ENCODE measurements around the gene MAJIN. TPM values are rescaled to one million over a fixed set of nuclear protein-coding genes. Genes with fewer than 3 reads are reported as not detected.

The MAJIN gene
- polyA plus RNA-seq, 4 donors: 0.48 to 1.5 (median 0.72) TPM

DNA sequence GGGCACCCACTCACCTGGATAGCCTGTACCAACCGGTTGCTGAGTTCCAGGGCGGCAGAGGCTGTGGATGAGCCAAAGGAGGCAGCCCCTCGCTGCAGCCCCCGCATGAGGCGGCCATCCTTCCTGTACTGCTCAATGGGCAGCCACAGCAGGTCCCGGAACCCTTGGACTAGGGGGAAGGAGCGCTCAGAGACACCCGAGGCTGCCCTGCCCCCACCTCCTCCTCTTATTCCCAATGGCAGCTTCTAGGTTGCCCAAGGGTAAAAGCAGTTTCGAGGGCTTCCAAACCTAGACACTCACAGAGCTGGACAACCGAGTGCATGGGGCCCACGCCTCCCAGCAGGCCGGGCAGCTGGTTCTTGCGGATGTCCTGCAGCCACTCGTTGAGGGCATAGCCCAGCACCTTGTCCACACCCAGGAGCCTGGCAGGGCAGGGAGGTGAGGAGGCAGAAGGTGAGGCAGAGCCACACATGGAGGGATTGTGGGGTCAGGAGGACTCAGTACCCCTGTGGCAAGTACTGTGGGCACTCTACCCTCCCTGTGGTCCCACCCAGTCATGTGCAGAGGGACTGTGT lies 75.4 kb downstream of the MAJIN start:
- DNase-seq (ENCODE audit: low read depth in 4 of 4, low spot score in 2 of 4): no peak

GRCh38 chr11:64894812-64895452 lies 77.0 kb downstream of the MAJIN start:
- no peak for DNase-seq (ENCODE audit: low read depth in 4 of 4, low spot score in 2 of 4)

- no peak for DNase-seq (ENCODE audit: low read depth in 4 of 4, low spot score in 2 of 4)
These were observed 77.7 kb downstream of the MAJIN start for GRCh38 chr11:64894070-64894811.

- no peak for DNase-seq (ENCODE audit: low read depth in 4 of 4, low spot score in 2 of 4)
These were observed 78.5 kb downstream of the MAJIN start for GRCh38 chr11:64893194-64894069.

DNA sequence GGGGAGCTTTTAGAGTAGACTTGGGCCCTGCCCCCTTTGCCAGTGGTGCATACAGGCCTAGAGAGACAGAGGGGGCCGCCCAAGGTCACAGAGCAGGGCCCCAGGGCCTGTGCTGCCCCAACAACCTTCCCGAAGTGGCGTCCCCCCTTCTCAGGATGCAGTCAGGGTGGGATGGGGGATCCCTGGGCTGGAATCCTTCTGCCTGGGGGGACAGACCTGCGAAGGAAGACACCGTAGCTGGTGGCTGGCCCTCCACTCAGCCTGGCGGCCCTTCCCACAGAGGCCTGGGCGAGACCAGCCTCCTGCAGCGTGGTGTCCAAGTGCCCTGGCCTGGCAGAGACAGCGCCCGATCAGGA lies 79.1 kb downstream of the MAJIN start:
- no peak for DNase-seq (ENCODE audit: low read depth in 4 of 4, low spot score in 2 of 4)

DNA sequence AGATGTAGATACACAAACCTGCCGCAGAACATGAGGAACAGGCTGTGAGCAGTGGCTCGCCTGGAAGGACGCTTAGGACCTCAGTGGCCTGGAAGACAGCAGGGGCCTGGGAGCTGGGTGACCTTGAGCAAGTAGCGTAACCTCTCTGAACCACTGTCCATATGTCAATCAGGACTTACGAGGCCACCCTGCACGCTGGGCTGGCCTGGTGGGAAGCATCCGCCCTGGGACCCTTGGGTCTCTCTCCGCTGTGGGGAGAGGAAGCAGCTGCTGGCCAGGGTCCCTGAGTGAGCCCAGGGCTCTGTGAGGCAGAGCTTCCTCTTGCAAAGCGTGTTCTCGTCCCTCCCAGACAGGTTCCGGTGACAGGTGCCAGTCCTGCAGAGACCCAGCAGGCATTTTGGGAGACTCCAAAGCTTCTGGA lies 79.5 kb downstream of the MAJIN start:
- no peak for DNase-seq (ENCODE audit: low read depth in 4 of 4, low spot score in 2 of 4)

- DNase-seq (ENCODE audit: low read depth in 4 of 4, low spot score in 2 of 4): no peak
These were observed 80.0 kb downstream of the MAJIN start for GRCh38 chr11:64891880-64892279.

GRCh38 chr11:64891215-64891848 lies 80.6 kb downstream of the MAJIN start:
- no peak for DNase-seq (ENCODE audit: low read depth in 4 of 4, low spot score in 2 of 4)

DNA sequence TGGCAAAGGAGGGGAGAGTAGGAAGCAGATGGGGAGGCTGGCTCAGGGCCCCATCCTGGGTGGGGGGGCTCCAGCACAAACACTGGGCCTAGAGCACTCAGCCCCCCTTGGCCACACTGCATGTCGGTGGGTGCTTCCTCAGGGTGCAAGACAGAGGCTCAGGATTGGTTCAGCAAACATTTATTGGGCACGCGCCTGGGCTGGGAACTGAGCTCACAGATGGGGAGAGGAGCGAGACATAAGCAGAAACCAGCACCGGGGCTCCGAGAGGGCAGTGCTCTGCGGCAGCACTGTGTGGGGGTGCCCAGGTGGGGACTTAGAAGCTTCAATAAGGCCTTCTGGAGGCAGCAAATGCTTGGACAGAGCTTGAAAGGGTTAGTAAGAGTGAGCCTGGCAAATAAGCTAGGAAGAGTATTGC lies 81.4 kb downstream of the MAJIN start:
- no peak for DNase-seq (ENCODE audit: low read depth in 4 of 4, low spot score in 2 of 4)

- DNase-seq (ENCODE audit: low read depth in 4 of 4, low spot score in 2 of 4): no peak
These were observed 83.0 kb downstream of the MAJIN start for GRCh38 chr11:64888729-64889511.

DNA sequence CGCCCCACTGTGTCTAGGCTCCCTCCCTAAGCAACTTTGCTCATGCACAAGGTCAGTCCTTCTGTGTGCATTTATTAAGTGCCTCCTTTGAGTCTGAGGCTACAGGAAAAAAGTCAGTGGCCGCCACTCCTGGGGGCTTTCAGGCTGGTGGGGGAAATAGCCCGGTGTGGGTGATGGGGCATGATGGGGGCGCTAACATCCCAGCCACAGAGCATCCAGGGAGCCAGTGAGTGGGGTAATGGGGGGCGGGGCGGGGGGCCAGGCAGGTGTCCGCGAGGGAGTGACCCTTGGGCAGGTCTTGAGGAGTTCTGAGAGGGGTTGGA lies 83.5 kb downstream of the MAJIN start:
- no peak for DNase-seq (ENCODE audit: low read depth in 4 of 4, low spot score in 2 of 4)

Other genes with a start within 250 kb of the MAJIN start
- 10 to 100 TPM; 11.7 to 27.2 (median 24.9) TPM for gene NRXN2, start 248.9 kb downstream of the MAJIN start, polyA plus RNA-seq (ENCODE audit: insufficient read length in 4 of 4)
- gene RASGRP2, start 228.0 kb downstream of the MAJIN start, polyA plus RNA-seq (ENCODE audit: insufficient read length in 4 of 4): 1 to 10 TPM; 3.2 to 7.8 (median 4.5) TPM
- gene PYGM, start 212.1 kb downstream of the MAJIN start, polyA plus RNA-seq (ENCODE audit: insufficient read length in 4 of 4): 1 to 10 TPM; 1.6 to 3.0 (median 2.1) TPM
- gene SF1, start 193.6 kb downstream of the MAJIN start, polyA plus RNA-seq (ENCODE audit: insufficient read length in 4 of 4): 100 to 1,000 TPM; 263 to 497 (median 371) TPM
- 10 to 100 TPM; 17.8 to 25.7 (median 24.2) TPM for gene MAP4K2, start 168.9 kb downstream of the MAJIN start, polyA plus RNA-seq (ENCODE audit: insufficient read length in 4 of 4)
- 10 to 100 TPM; 31.6 to 53.5 (median 42.7) TPM for gene MEN1, start 161.6 kb downstream of the MAJIN start, polyA plus RNA-seq (ENCODE audit: insufficient read length in 4 of 4)
- gene CDC42BPG, start 127.5 kb downstream of the MAJIN start, polyA plus RNA-seq (ENCODE audit: insufficient read length in 4 of 4): 1 to 10 TPM; 5.2 to 8.1 (median 5.9) TPM
- gene EHD1, start 93.5 kb downstream of the MAJIN start, polyA plus RNA-seq (ENCODE audit: insufficient read length in 4 of 4): 10 to 100 TPM; 54.4 to 77.9 (median 64.7) TPM
- gene ATG2A, start 54.9 kb downstream of the MAJIN start, polyA plus RNA-seq (ENCODE audit: insufficient read length in 4 of 4): 10 to 100 TPM; 12.2 to 28.1 (median 21.6) TPM
- 10 to 100 TPM; 14.4 to 20.2 (median 17.2) TPM for gene PPP2R5B, start 47.4 kb downstream of the MAJIN start, polyA plus RNA-seq (ENCODE audit: insufficient read length in 4 of 4)
- gene GPHA2, start 36.2 kb downstream of the MAJIN start, polyA plus RNA-seq (ENCODE audit: insufficient read length in 4 of 4): 1 to 10 TPM; 1.9 to 3.1 (median 2.6) TPM
- 1 to 10 TPM; 2.3 to 3.3 (median 2.8) TPM for gene BATF2, start 24.9 kb upstream of the MAJIN start, polyA plus RNA-seq (ENCODE audit: insufficient read length in 4 of 4)
- 10 to 100 TPM; 58.1 to 81.6 (median 64.8) TPM for gene ARL2, start 42.1 kb upstream of the MAJIN start, polyA plus RNA-seq (ENCODE audit: insufficient read length in 4 of 4)
- 10 to 100 TPM; 25.5 to 34.3 (median 30.4) TPM for gene SNX15, start 55.3 kb upstream of the MAJIN start, polyA plus RNA-seq (ENCODE audit: insufficient read length in 4 of 4)
- gene SAC3D1, start 69.1 kb upstream of the MAJIN start, polyA plus RNA-seq (ENCODE audit: insufficient read length in 4 of 4): 10 to 100 TPM; 10.2 to 20.3 (median 13.5) TPM
- 10 to 100 TPM; 10.8 to 17.4 (median 12.2) TPM for gene NAALADL1, start 86.4 kb upstream of the MAJIN start, polyA plus RNA-seq (ENCODE audit: insufficient read length in 4 of 4)
- 10 to 100 TPM; 16.9 to 22.4 (median 21.1) TPM for gene CDCA5, start 111.9 kb upstream of the MAJIN start, polyA plus RNA-seq (ENCODE audit: insufficient read length in 4 of 4)
- gene ZFPL1, start 112.1 kb upstream of the MAJIN start, polyA plus RNA-seq (ENCODE audit: insufficient read length in 4 of 4): 10 to 100 TPM; 27.9 to 35.9 (median 34.6) TPM
- 100 to 1,000 TPM; 100 to 159 (median 143) TPM for gene VPS51, start 124.1 kb upstream of the MAJIN start, polyA plus RNA-seq (ENCODE audit: insufficient read length in 4 of 4)
- gene TM7SF2, start 139.8 kb upstream of the MAJIN start, polyA plus RNA-seq (ENCODE audit: insufficient read length in 4 of 4): 100 to 1,000 TPM in 1 of 4 donors, 10 to 100 TPM in 3; 77.8 to 101 (median 80.4) TPM
- 10 to 100 TPM in 2 of 4 donors, 1 to 10 TPM in 2; 6.0 to 13.3 (median 9.5) TPM for gene ZNHIT2, start 145.6 kb upstream of the MAJIN start, polyA plus RNA-seq (ENCODE audit: insufficient read length in 4 of 4)
- 100 to 1,000 TPM; 643 to 971 (median 752) TPM for gene FAU, start 150.0 kb upstream of the MAJIN start, polyA plus RNA-seq (ENCODE audit: insufficient read length in 4 of 4)
- 10 to 100 TPM; 56.2 to 65.2 (median 62.2) TPM for gene MRPL49, start 150.2 kb upstream of the MAJIN start, polyA plus RNA-seq (ENCODE audit: insufficient read length in 4 of 4)
- 10 to 100 TPM; 40.4 to 57.0 (median 48.3) TPM for gene SYVN1, start 162.4 kb upstream of the MAJIN start, polyA plus RNA-seq (ENCODE audit: insufficient read length in 4 of 4)
- under 1 TPM in 1 of 4 donors, not detected in 3; 0.16 TPM for gene SPDYC, start 198.1 kb upstream of the MAJIN start, polyA plus RNA-seq (ENCODE audit: insufficient read length in 4 of 4)
- gene CAPN1, start 209.8 kb upstream of the MAJIN start, polyA plus RNA-seq (ENCODE audit: insufficient read length in 4 of 4): 100 to 1,000 TPM in 2 of 4 donors, 10 to 100 TPM in 2; 83.3 to 121 (median 99.2) TPM

Measured in left renal cortex interstitium (tissue), 4 donors.